ACHN (cell line): ENCODE data around the gene MUC3A.
"Not testable (repeated sequence)": the region's sequence is repeated elsewhere in the genome, so short reads cannot be mapped to it uniquely, and the experiment has no call there.

Source experiments
- DNase-seq: peaks from one replicate; pipeline ENCODE4 v3.0.0-alpha.2; 2015
- in situ Hi-C: cut with HindIII; loops from 2 replicates; pipeline ENCODE4 v1.10.0; 2017; ENCODE audit warnings: low sequenced_read_pairs, low pct_ligation_motif_present, low pct_unique_long_range_greater_than_20kb

MUC3A gene

GRCh38 chr7:100999334-100999733 lies 50.0 kb downstream of the MUC3A start:
- in situ Hi-C loops, DNase-seq: not testable (repeated sequence)

- in situ Hi-C loops, DNase-seq: not testable (repeated sequence)
These were observed 50.7 kb downstream of the MUC3A start for GRCh38 chr7:101000025-101000424.

GRCh38 chr7:101002333-101002732 lies 53.0 kb downstream of the MUC3A start:
- DNase-seq, in situ Hi-C loops: not testable (repeated sequence)

- DNase-seq, in situ Hi-C loops: not testable (repeated sequence)
These were observed 58.0 kb downstream of the MUC3A start for GRCh38 chr7:101007361-101007760.

GRCh38 chr7:101009629-101010028 lies 60.3 kb downstream of the MUC3A start:
- DNase-seq, result no peak
- in situ Hi-C loops, result no loop called here

- no peak for DNase-seq
- in situ Hi-C loops, result no loop called here
These were observed 63.6 kb downstream of the MUC3A start for GRCh38 chr7:101012931-101013330.

- in situ Hi-C loops, result no loop called here
- no peak for DNase-seq
These were observed 66.3 kb downstream of the MUC3A start for GRCh38 chr7:101015626-101016025.

GRCh38 chr7:101017064-101017777 lies 67.9 kb downstream of the MUC3A start:
- peak; percentile 91 for DNase-seq

More at GRCh38 chr7:101017064-101017777, 67.9 kb downstream of the MUC3A start:
- in situ Hi-C loops, result no loop called here
